HepG2 (cell line): Measurements from ENCODE around the gene ZNF431. TPM values are rescaled to one million over a fixed set of nuclear protein-coding genes. Genes with fewer than 3 reads are reported as not detected.

Source experiments
- ATAD3A ChIP-seq: sonication (generic); formaldehyde crosslinking; IDR thresholded peaks from 2 replicates; pipeline ENCODE4 v1.4.0; 2020; ENCODE audit warnings: missing genetic modification reagents
- EEA1 ChIP-seq: sonication (generic); formaldehyde crosslinking; IDR thresholded peaks from 2 replicates; pipeline ENCODE4 v1.5.1; 2020; ENCODE audit warnings: mild to moderate bottlenecking, missing genetic modification reagents, borderline replicate concordance
- FOSL2 ChIP-seq: sonication (generic); formaldehyde crosslinking; IDR thresholded peaks from 2 replicates; pipeline ENCODE4 v1.4.0; 2020; ENCODE audit warnings: missing genetic modification reagents
- SNRNP70 ChIP-seq: fragments of 200-400 bp; formaldehyde crosslinking; IDR thresholded peaks from 2 replicates; pipeline ENCODE4 v1.6.1; 2017; ENCODE audit warnings: mild to moderate bottlenecking, low read depth, low read length, moderate library complexity
- ZNF234 ChIP-seq: sonication (generic); formaldehyde crosslinking; conservative IDR thresholded peaks from 2 replicates; pipeline ENCODE4 v1.5.1; 2020; ENCODE audit warnings: mild to moderate bottlenecking, missing genetic modification reagents
- ZNF263 ChIP-seq: sonication (generic); formaldehyde crosslinking; IDR thresholded peaks from 2 replicates; pipeline ENCODE4 v1.4.0; 2020; ENCODE audit warnings: missing genetic modification reagents
- ZNF605 ChIP-seq: sonication (generic); formaldehyde crosslinking; IDR thresholded peaks from 2 replicates; pipeline ENCODE4 v1.8.0; 2022; ENCODE audit warnings: mild to moderate bottlenecking, missing genetic modification reagents
- ZNF777 ChIP-seq: sonication (generic); formaldehyde crosslinking; IDR thresholded peaks from 2 replicates; pipeline ENCODE4 v1.4.0; 2020; ENCODE audit warnings: missing genetic modification reagents
- ZNF891 ChIP-seq: sonication (generic); formaldehyde crosslinking; IDR thresholded peaks from 2 replicates; pipeline ENCODE4 v1.5.0; 2020; ENCODE audit warnings: mild to moderate bottlenecking, missing genetic modification reagents
- polyA plus RNA-seq, 8 experiments: library from polyadenylated mRNA; depleted of rRNA in 3 of 8; stranded (reverse) in 7 of 8; unstranded in 1 of 8; fragments of >200 nt; fragmentation: Illumina TruSeq in 4 of 8; extraction: Trizol in 4 of 8; gene quantifications; 2 replicates each; pipeline versions ENCODE4 v1.2.1 to v1.2.3, GENCODE V29; 2011 to 2016; ENCODE audit warnings: low read depth in 4 of 8, missing spikeins in 1 of 8, mixed read lengths in 1 of 8; ENCODE audit not compliant: insufficient read depth in 1 of 8
- total RNA-seq, 5 experiments: library from RNA; depleted of rRNA; stranded (reverse); fragments of >200 nt; fragmentation: Illumina TruSeq; extraction: Trizol; gene quantifications; 2 replicates each; pipeline ENCODE4 v1.2.3, GENCODE V29; 2016; ENCODE audit warnings: low read depth in 1 of 5
- TF ChIP-seq, protein P1 (sequence below), 2 experiments: fragments of 450-650 bp in 1 of 2; sonication (generic) in 1 of 2; formaldehyde crosslinking in 1 of 2; IDR thresholded peaks; 2 replicates each; pipeline versions ENCODE4 v1.6.1 to v1.8.0; 2016 to 2022; ENCODE audit warnings: antibody characterized with exemption in 1 of 2, mild to moderate bottlenecking in 1 of 2, missing genetic modification reagents in 1 of 2
- TF ChIP-seq, protein P2 (sequence below): sonication (generic); formaldehyde crosslinking; IDR thresholded peaks from 2 replicates; pipeline ENCODE4 v1.9.0; 2021; ENCODE audit warnings: missing genetic modification reagents, mild to moderate bottlenecking, borderline replicate concordance
- TF ChIP-seq, protein P3 (sequence below), 2 experiments: fragments of 450-650 bp in 1 of 2; sonication (generic) in 1 of 2; formaldehyde crosslinking; IDR thresholded peaks; 2 replicates each; pipeline versions ENCODE4 v1.5.0 to v1.8.0; 2020 to 2022; ENCODE audit warnings: mild to moderate bottlenecking in 1 of 2, missing genetic modification reagents in 1 of 2
- TF ChIP-seq, protein P4 (sequence below): sonication (generic); formaldehyde crosslinking; IDR thresholded peaks from 2 replicates; pipeline ENCODE4 v1.4.0; 2020; ENCODE audit warnings: low read depth, mild to moderate bottlenecking, missing genetic modification reagents
- TF ChIP-seq, protein P5 (sequence below): sonication (generic); formaldehyde crosslinking; conservative IDR thresholded peaks from 2 replicates; pipeline ENCODE4 v1.4.0; 2020; ENCODE audit warnings: missing genetic modification reagents

Gene ZNF431
- total and polyA plus RNA-seq, 2 of the 13 experiments (the other 11 are each of a cell fraction or from before 2014, with no cell fraction given), result 4.4 to 11.8 TPM

DNA sequence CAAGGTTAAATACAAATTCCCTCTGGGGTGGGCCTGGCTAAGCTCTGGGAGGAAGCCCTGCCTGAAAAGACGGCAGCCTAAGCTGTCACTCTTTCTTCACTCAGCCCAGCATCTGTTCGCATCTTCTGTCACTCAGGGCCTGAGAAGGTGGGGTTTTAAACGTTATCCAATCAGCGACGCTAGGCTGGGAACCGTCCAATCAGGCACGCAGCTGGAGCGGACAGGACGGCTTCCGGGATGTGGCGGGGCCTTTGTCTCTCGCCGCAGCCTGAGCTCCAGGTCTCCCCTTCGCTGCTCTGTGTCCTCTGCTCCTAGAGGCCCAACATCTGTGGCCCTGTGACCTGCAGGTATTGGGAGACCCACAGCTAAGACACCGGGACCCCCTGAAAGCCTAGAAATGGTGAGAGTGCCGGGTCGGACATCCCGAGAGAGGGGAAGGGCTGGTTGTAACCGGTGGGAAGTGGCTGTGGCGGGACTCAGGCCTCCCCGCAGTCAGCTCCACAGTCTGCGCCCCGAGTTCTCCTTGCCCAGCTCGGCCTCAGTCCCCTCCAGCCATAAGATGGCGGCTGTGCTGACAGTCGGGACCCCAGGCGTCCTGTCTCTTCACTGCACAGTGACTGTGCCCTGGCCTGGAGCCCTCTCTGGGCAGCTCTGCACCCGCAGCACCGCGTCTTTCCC lies at the start of gene ZNF431 (continued):
- TF ChIP-seq, protein P1, sequence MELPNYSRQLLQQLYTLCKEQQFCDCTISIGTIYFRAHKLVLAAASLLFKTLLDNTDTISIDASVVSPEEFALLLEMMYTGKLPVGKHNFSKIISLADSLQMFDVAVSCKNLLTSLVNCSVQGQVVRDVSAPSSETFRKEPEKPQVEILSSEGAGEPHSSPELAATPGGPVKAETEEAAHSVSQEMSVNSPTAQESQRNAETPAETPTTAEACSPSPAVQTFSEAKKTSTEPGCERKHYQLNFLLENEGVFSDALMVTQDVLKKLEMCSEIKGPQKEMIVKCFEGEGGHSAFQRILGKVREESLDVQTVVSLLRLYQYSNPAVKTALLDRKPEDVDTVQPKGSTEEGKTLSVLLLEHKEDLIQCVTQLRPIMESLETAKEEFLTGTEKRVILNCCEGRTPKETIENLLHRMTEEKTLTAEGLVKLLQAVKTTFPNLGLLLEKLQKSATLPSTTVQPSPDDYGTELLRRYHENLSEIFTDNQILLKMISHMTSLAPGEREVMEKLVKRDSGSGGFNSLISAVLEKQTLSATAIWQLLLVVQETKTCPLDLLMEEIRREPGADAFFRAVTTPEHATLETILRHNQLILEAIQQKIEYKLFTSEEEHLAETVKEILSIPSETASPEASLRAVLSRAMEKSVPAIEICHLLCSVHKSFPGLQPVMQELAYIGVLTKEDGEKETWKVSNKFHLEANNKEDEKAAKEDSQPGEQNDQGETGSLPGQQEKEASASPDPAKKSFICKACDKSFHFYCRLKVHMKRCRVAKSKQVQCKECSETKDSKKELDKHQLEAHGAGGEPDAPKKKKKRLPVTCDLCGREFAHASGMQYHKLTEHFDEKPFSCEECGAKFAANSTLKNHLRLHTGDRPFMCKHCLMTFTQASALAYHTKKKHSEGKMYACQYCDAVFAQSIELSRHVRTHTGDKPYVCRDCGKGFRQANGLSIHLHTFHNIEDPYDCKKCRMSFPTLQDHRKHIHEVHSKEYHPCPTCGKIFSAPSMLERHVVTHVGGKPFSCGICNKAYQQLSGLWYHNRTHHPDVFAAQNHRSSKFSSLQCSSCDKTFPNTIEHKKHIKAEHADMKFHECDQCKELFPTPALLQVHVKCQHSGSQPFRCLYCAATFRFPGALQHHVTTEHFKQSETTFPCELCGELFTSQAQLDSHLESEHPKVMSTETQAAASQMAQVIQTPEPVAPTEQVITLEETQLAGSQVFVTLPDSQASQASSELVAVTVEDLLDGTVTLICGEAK (IDR thresholded peaks at IDR 0.05), result no peak
- TF ChIP-seq, protein P1 (CRISPR knock-in tag; IDR thresholded peaks at IDR 0.05), result peak; percentile 67
- TF ChIP-seq FOSL2 (CRISPR knock-in tag) (no peak), ZNF605 (CRISPR knock-in tag) (peak; percentile 78), ZNF891 (CRISPR knock-in tag) (peak; percentile 80), EEA1 (no peak), ATAD3A (CRISPR knock-in tag) (no peak), ZNF263 (CRISPR knock-in tag) (peak; percentile 39; the same call in 1 of the 2 replicates), ZNF234 (CRISPR knock-in tag) (no peak), SNRNP70 (no peak), ZNF777 (CRISPR knock-in tag) (no peak)
- TF ChIP-seq, protein P2, sequence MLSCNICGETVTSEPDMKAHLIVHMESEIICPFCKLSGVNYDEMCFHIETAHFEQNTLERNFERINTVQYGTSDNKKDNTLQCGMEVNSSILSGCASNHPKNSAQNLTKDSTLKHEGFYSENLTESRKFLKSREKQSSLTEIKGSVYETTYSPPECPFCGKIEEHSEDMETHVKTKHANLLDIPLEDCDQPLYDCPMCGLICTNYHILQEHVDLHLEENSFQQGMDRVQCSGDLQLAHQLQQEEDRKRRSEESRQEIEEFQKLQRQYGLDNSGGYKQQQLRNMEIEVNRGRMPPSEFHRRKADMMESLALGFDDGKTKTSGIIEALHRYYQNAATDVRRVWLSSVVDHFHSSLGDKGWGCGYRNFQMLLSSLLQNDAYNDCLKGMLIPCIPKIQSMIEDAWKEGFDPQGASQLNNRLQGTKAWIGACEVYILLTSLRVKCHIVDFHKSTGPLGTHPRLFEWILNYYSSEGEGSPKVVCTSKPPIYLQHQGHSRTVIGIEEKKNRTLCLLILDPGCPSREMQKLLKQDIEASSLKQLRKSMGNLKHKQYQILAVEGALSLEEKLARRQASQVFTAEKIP (CRISPR knock-in tag), result no peak
- TF ChIP-seq, protein P3, sequence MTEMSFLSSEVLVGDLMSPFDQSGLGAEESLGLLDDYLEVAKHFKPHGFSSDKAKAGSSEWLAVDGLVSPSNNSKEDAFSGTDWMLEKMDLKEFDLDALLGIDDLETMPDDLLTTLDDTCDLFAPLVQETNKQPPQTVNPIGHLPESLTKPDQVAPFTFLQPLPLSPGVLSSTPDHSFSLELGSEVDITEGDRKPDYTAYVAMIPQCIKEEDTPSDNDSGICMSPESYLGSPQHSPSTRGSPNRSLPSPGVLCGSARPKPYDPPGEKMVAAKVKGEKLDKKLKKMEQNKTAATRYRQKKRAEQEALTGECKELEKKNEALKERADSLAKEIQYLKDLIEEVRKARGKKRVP (CRISPR knock-in tag; IDR thresholded peaks at IDR 0.05), result no peak
- TF ChIP-seq, protein P4, sequence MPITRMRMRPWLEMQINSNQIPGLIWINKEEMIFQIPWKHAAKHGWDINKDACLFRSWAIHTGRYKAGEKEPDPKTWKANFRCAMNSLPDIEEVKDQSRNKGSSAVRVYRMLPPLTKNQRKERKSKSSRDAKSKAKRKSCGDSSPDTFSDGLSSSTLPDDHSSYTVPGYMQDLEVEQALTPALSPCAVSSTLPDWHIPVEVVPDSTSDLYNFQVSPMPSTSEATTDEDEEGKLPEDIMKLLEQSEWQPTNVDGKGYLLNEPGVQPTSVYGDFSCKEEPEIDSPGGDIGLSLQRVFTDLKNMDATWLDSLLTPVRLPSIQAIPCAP (CRISPR knock-in tag), result no peak
- TF ChIP-seq, protein P5, sequence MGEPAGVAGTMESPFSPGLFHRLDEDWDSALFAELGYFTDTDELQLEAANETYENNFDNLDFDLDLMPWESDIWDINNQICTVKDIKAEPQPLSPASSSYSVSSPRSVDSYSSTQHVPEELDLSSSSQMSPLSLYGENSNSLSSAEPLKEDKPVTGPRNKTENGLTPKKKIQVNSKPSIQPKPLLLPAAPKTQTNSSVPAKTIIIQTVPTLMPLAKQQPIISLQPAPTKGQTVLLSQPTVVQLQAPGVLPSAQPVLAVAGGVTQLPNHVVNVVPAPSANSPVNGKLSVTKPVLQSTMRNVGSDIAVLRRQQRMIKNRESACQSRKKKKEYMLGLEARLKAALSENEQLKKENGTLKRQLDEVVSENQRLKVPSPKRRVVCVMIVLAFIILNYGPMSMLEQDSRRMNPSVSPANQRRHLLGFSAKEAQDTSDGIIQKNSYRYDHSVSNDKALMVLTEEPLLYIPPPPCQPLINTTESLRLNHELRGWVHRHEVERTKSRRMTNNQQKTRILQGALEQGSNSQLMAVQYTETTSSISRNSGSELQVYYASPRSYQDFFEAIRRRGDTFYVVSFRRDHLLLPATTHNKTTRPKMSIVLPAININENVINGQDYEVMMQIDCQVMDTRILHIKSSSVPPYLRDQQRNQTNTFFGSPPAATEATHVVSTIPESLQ, result no peak
